K562 (cell line): Measurements from ENCODE around the gene GNAZ. TPM values are rescaled to one million over a fixed set of nuclear protein-coding genes. Genes with fewer than 3 reads are reported as not detected.
"Not testable (repeated sequence)": the region's sequence is repeated elsewhere in the genome, so short reads cannot be mapped to it uniquely, and the experiment has no call there.

ENCODE experiments used
- ATAC-seq: fragments of 200-7000 bp; cut with Tn5 transposase; 3 replicates; pipeline ENCODE4 v1.9.1; 2020; ENCODE audit warnings: moderate library complexity
- BruUV-seq: library from RNA; stranded (reverse); fragments of 400-500 nt; replicated peaks from 2 replicates; lab custom pipeline; 2021; lab: Mats Ljungman, UMichigan
- CTCF ChIA-PET: fragments of 300-600 bp; formaldehyde crosslinking; extraction: SDS; loops from one replicate; lab custom pipeline; 2021; ENCODE audit warnings: low intra/inter-chr PET ratio; lab: Yijun Ruan, JAX
- POLR2A ChIA-PET: fragments of 300-600, 350-650 bp; sonication (Branson Sonifier 250); formaldehyde crosslinking; extraction: SDS; loops from one replicate; lab custom pipeline; 2021; ENCODE audit warnings: antibody characterized with exemption, inconsistent platforms; lab: Yijun Ruan, JAX
- DNase-seq, 4 experiments: peaks; one replicate each; pipeline versions ENCODE4 v3.0.0 to v3.0.0-alpha.2; 2011 to 2018; ENCODE audit warnings: low spot score in 3 of 4, mixed read lengths in 3 of 4; ENCODE audit errors: extremely low read depth in 1 of 4
- FAIRE-seq: peaks from 2 replicates; lab custom pipeline; 2011; peaks lifted over from hg19 to GRCh38; lab: Jason Lieb, UNC
- H2AFZ ChIP-seq: 2 replicates; pipeline ENCODE4 v1.6.0; 2011; ENCODE audit warnings: low read depth, low read length, control low read depth, inconsistent platforms
- H3K27ac ChIP-seq: fragments of 200-600 bp; 3 replicates; pipeline ENCODE4 v1.8.0; 2011; ENCODE audit warnings: low read depth, mild to moderate bottlenecking, control low read depth, inconsistent platforms, low read length, moderate library complexity, mixed read lengths; ENCODE audit errors: extremely low read depth
- H3K27me3 ChIP-seq, 2 experiments: fragments of 300-600 bp in 1 of 2; 2 replicates in 1 of 2; 3 replicates in 1 of 2; pipeline versions ENCODE4 v1.6.0 to v1.8.0; 2011; ENCODE audit warnings: inconsistent platforms in 2 of 2, low read length in 2 of 2, mild to moderate bottlenecking in 1 of 2, mixed read lengths in 1 of 2, moderate library complexity in 1 of 2; ENCODE audit not compliant: control insufficient read depth in 2 of 2, insufficient read depth in 2 of 2
- H3K36me3 ChIP-seq: fragments of 300-600 bp; 3 replicates; pipeline ENCODE4 v1.8.0; 2011; ENCODE audit warnings: mild to moderate bottlenecking, low read length, inconsistent platforms; ENCODE audit not compliant: control insufficient read depth, insufficient read depth
- H3K4me1 ChIP-seq, 2 experiments: fragments of 200-600 bp in 1 of 2; replicated peaks in 1 of 2; 2 replicates in 1 of 2; 3 replicates in 1 of 2; pipeline versions ENCODE4 v1.5.1 to v1.8.0; 2011; ENCODE audit warnings: inconsistent platforms in 2 of 2, low read length in 2 of 2, mild to moderate bottlenecking in 1 of 2, mixed read lengths in 1 of 2, moderate library complexity in 1 of 2; ENCODE audit not compliant: control insufficient read depth in 2 of 2, insufficient read depth in 2 of 2
- H3K4me2 ChIP-seq: 2 replicates; pipeline ENCODE4 v1.6.1; 2011; ENCODE audit warnings: low read length, control low read depth, inconsistent platforms, mixed read lengths; ENCODE audit not compliant: insufficient read depth
- H3K4me3 ChIP-seq: fragments of 200-600 bp; sonication (generic), shearing (Covaris generic); 2 replicates; pipeline ENCODE4 v1.5.1; 2016; ENCODE audit warnings: control low read depth, inconsistent platforms
- H3K79me2 ChIP-seq: fragments of 200-600 bp; 3 replicates; pipeline ENCODE4 v1.8.0; 2011; ENCODE audit warnings: low read length, inconsistent platforms; ENCODE audit not compliant: control insufficient read depth, insufficient read depth
- H3K9ac ChIP-seq, 2 experiments: 2 replicates each; pipeline versions ENCODE4 v1.6.0 to v1.6.1; 2011; ENCODE audit warnings: low read depth in 2 of 2, low read length in 2 of 2, control low read depth in 1 of 2, inconsistent platforms in 1 of 2, mild to moderate bottlenecking in 1 of 2, mixed read lengths in 1 of 2; ENCODE audit not compliant: insufficient read depth in 1 of 2
- H3K9me1 ChIP-seq: one replicate; pipeline ENCODE4 v1.6.0; 2011; ENCODE audit warnings: inconsistent platforms, mild to moderate bottlenecking, low read length, moderate library complexity; ENCODE audit not compliant: control insufficient read depth, insufficient read depth
- H3K9me3 ChIP-seq: replicated peaks from 2 replicates; pipeline ENCODE4 v1.5.1; 2011; ENCODE audit warnings: low read depth, low read length, inconsistent platforms; ENCODE audit not compliant: control insufficient read depth, insufficient read depth
- H4K20me1 ChIP-seq: replicated peaks from 2 replicates; pipeline ENCODE4 v1.6.1; 2011; ENCODE audit warnings: low read length, inconsistent platforms, mixed read lengths; ENCODE audit not compliant: control insufficient read depth, insufficient read depth
- ADNP ChIP-seq: fragments of 200-800 bp; sonication (Bioruptor generic); IDR thresholded peaks from 2 replicates; pipeline ENCODE4 v1.6.1; 2016; ENCODE audit warnings: missing genetic modification characterization, missing compliant biosample characterization
- ATF2 ChIP-seq: sonication (generic); formaldehyde crosslinking; IDR thresholded peaks from 2 replicates; pipeline ENCODE4 v1.8.1; 2022; ENCODE audit warnings: missing genetic modification reagents
- GATA2 ChIP-seq: sonication (generic); formaldehyde crosslinking; IDR thresholded peaks from 2 replicates; pipeline ENCODE4 v1.4.0; 2020; ENCODE audit warnings: mild to moderate bottlenecking, missing genetic modification reagents
- HMGXB4 ChIP-seq: sonication (generic); formaldehyde crosslinking; IDR thresholded peaks from 2 replicates; pipeline ENCODE4 v1.8.1; 2023; ENCODE audit warnings: mild to moderate bottlenecking, missing genetic modification reagents
- IRF2 ChIP-seq: sonication (generic); formaldehyde crosslinking; IDR thresholded peaks from 2 replicates; pipeline ENCODE4 v1.8.1; 2022; ENCODE audit warnings: mild to moderate bottlenecking, missing genetic modification reagents
- MYBL2 ChIP-seq, 2 experiments: fragments of 450-650 bp in 1 of 2; sonication (generic) in 1 of 2; formaldehyde crosslinking in 1 of 2; IDR thresholded peaks; 2 replicates each; pipeline versions ENCODE4 v1.6.1 to v1.8.1; 2017 to 2022; ENCODE audit warnings: borderline replicate concordance in 1 of 2, inconsistent platforms in 1 of 2, low read depth in 1 of 2, mild to moderate bottlenecking in 1 of 2, missing genetic modification reagents in 1 of 2, moderate library complexity in 1 of 2
- RBM25 ChIP-seq: fragments of 200-400 bp; formaldehyde crosslinking; IDR thresholded peaks from 2 replicates; pipeline ENCODE4 v1.6.1; 2018; ENCODE audit warnings: low read length, low read depth, moderate library complexity; ENCODE audit not compliant: severe bottlenecking
- STAT6 ChIP-seq: sonication (generic); formaldehyde crosslinking; IDR thresholded peaks from 2 replicates; pipeline ENCODE4 v1.8.1; 2023; ENCODE audit warnings: mild to moderate bottlenecking, missing genetic modification reagents
- UBTF ChIP-seq, 2 experiments: IDR thresholded peaks; 2 replicates each; pipeline ENCODE4 v1.6.1; 2012; ENCODE audit warnings: improper control_type of control experiment in 2 of 2, low read depth in 2 of 2, low read length in 2 of 2, borderline replicate concordance in 1 of 2
- ZNF146 ChIP-seq: IDR thresholded peaks from one replicate; pipeline ENCODE4 v1.6.1; 2018; ENCODE audit warnings: missing compliant biosample characterization; ENCODE audit not compliant: unreplicated experiment
- ZNF282 ChIP-seq: sonication (generic); formaldehyde crosslinking; IDR thresholded peaks from 2 replicates; pipeline ENCODE4 v1.8.1; 2023; ENCODE audit warnings: missing genetic modification reagents
- WGBS: fragments of 100-300 bp; shearing (Covaris generic); methylation state at CpG from one replicate; pipeline ENCODE4 v1.1.6; 2016; ENCODE audit warnings: low coverage, mixed read lengths; ENCODE audit not compliant: insufficient coverage; ENCODE audit errors: missing lambda C conversion rate; 5-methylcytosine and 5-hydroxymethylcytosine counted together
- in situ Hi-C: fragments of 300-500 bp; cut with MboI; formaldehyde crosslinking; loops from 4 replicates; pipeline ENCODE4 v1.15.0; 2018; ENCODE audit warnings: inconsistent platforms, mixed read lengths
- intact Hi-C: fragments of 100-400 bp; cut with micrococcal nuclease; formaldehyde crosslinking; loops from 2 replicates; pipeline ENCODE4 v1.14.2; 2022
- polyA plus RNA-seq, 8 experiments: library from polyadenylated mRNA; depleted of rRNA in 4 of 8; stranded (reverse) in 5 of 8; unstranded in 3 of 8; fragments of >200 nt; fragmentation: Nextera tagmentation in 2 of 8; fragmentation: Illumina TruSeq in 1 of 8; extraction: Ambion mirVana in 2 of 8; extraction: Trizol in 1 of 8; gene quantifications; 2 replicates each; pipeline versions ENCODE4 v1.2.1 to v1.2.3, GENCODE V29; 2011 to 2014; ENCODE audit warnings: inconsistent platforms in 1 of 8, missing spikeins in 1 of 8
- total RNA-seq, 7 experiments: library from RNA; depleted of rRNA in 6 of 7; stranded (reverse); fragments of >200 nt in 6 of 7; fragmentation: Illumina TruSeq in 2 of 7; extraction: Trizol in 2 of 7; gene quantifications; 2 replicates each; pipeline versions ENCODE4 v1.2.1 to v1.2.3, GENCODE V29; 2011 to 2021; ENCODE audit warnings: low replicate concordance in 1 of 7

The GNAZ gene
- total and polyA plus RNA-seq, 9 of the 15 experiments (the other 6 are each of a cell fraction or from before 2014, with no cell fraction given): 0.04 to 0.22 (median 0.13) TPM; not detected in 3

- H3K4me3 ChIP-seq; H3K9me3 ChIP-seq; DNase-seq; intact Hi-C loops; H3K36me3 ChIP-seq; H3K9ac ChIP-seq; BruUV-seq; H3K4me1 ChIP-seq; FAIRE-seq; H3K79me2 ChIP-seq; ATAC-seq; H3K27ac ChIP-seq; in situ Hi-C loops; CTCF ChIA-PET; H3K4me2 ChIP-seq; H4K20me1 ChIP-seq; H2AFZ ChIP-seq; H3K9me1 ChIP-seq; TF ChIP-seq MYBL2 (IDR thresholded peaks at IDR 0.05; ENCODE audit: low read depth): not testable (repeated sequence)
- POLR2A ChIA-PET: interaction anchor here (0.7 to 10.7 kb wide), 6 partner anchors 11 to 55 kb away, joined by 3 to 83 read pairs (median 4); no protein-coding TSS in a partner anchor
- peaks cover 27 to 34% of the 10 kb centered on the region in 2 experiments for H3K27me3 ChIP-seq
- WGBS: 4% methylated on average over 3 of the region's 3 CpGs
- peak; percentile 47; the same call in 1 of the 2 replicates for TF ChIP-seq ZNF282 (CRISPR knock-in tag)
- peak; percentile 79; the same call in 1 of the 2 replicates for TF ChIP-seq ATF2 (CRISPR knock-in tag)
- TF ChIP-seq MYBL2 (CRISPR knock-in tag; IDR thresholded peaks at IDR 0.05; ENCODE audit: borderline replicate concordance): peak; percentile 66; the same call in 1 of the 2 replicates
- TF ChIP-seq ZNF146 (CRISPR knock-in tag): peak; percentile 99
- TF ChIP-seq IRF2 (CRISPR knock-in tag): peak; percentile 90; the same call in 1 of the 2 replicates
- TF ChIP-seq ADNP: 0 out of 2 replicates have a peak, but pooled peaks have one; percentile 22
- peak; percentile 87 for TF ChIP-seq RBM25
- TF ChIP-seq UBTF (IDR thresholded peaks at IDR 0.05; ENCODE audit: borderline replicate concordance in 1 of 2, low read depth in 2 of 2, low read length in 2 of 2): 0 out of 4 replicates have a peak, but pooled peaks of 1 of the 2 experiments have one; percentile 30
- TF ChIP-seq HMGXB4 (CRISPR knock-in tag): peak; percentile 28
- TF ChIP-seq STAT6 (CRISPR knock-in tag): peak; percentile 59; the same call in 1 of the 2 replicates
- TF ChIP-seq GATA2 (CRISPR knock-in tag): peak; percentile 31; the same call in 1 of the 2 replicates
These were observed 48.5 kb upstream of the GNAZ start for GRCh38 chr22:23021660-23022353.
